PC-3 (cell line): ENCODE data around the gene SLC17A7.

Experiments used
- CTCF ChIP-seq: fragments of 300-600 bp; sonication (generic); conservative IDR thresholded peaks from 2 replicates; pipeline ENCODE4 v1.5.1; 2017; ENCODE audit warnings: antibody characterized with exemption, low read depth, mild to moderate bottlenecking, low read length
- EZH2 ChIP-seq: fragments of 300-600 bp; sonication (generic); IDR thresholded peaks from one replicate; pipeline ENCODE4 v1.6.1; 2017; ENCODE audit warnings: antibody characterized with exemption, mild to moderate bottlenecking, low read length; ENCODE audit not compliant: unreplicated experiment
- EZH2phosphoT487 ChIP-seq: fragments of 300-600 bp; sonication (generic); IDR thresholded peaks from 2 replicates; pipeline ENCODE4 v1.6.1; 2018; ENCODE audit warnings: mild to moderate bottlenecking, antibody characterized with exemption, low read length, borderline replicate concordance

- no peak for TF ChIP-seq EZH2
- no peak for TF ChIP-seq EZH2phosphoT487
- no peak for TF ChIP-seq CTCF
Observed at GRCh38 chr19:49490287-49491029, 49.1 kb upstream of the SLC17A7 start.
